NCI-H82 treated with DMSO at 0.1 percent for 48 hours (cell line): ENCODE data around the gene LRG1.
"Not testable (repeated sequence)": the region's sequence is repeated elsewhere in the genome, so short reads cannot be mapped to it uniquely, and the experiment has no call there.

ENCODE experiments used
- DNase-seq: peaks from one replicate; lab custom pipeline; 2025; ENCODE audit not compliant: unreplicated experiment; lab: John Stamatoyannopoulos, UW

The LRG1 gene

DNA sequence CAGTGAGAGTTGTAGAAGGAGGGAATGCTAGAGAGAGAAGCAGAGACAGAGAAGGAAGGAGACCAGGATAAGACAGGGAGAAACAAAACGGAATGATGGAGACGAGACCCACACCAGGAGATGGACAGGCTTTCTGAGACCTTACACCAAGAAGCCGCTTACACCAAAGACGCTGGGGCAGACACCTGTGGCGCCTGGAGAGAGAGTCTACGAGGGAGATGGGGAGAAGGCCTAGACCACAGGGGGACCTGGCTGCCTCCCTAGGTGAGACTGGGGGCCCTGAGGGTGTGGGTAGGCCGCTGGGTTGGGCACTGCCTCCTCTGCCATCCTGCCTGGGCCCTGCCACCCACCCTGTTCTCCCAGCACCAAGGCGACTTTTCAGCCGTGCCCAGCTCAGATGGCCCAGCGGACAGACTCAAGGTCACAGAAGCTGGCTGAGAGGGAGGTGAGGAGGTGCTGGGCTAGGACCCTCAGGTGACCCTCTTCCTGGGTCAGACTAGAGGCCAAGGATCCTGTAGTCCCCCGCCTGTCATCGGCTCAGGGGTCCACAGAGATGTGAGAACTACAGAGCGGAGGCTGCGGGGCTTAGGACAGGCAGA, 9.8 kb downstream of the LRG1 start:
- no peak for DNase-seq

DNA sequence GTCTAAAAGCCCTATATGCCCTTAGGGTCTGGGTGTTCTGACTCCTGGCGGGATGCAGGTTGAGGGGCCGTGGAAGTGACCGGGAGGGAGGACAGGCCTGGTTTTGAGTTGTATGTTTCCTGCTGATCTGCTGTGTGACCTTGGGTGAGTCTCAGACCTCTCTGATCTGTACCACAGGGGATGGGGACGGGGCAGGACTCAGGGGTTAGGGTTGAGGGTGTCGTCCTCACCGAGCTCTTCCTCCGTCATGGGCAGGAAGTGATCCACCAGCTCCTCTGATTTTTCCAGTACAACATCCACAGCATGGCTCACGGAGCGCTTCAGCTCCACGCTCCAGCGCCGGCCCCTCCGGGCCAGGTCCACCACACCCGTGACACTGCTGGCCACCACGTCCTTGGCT, 11.0 kb downstream of the LRG1 start:
- no peak for DNase-seq

DNA sequence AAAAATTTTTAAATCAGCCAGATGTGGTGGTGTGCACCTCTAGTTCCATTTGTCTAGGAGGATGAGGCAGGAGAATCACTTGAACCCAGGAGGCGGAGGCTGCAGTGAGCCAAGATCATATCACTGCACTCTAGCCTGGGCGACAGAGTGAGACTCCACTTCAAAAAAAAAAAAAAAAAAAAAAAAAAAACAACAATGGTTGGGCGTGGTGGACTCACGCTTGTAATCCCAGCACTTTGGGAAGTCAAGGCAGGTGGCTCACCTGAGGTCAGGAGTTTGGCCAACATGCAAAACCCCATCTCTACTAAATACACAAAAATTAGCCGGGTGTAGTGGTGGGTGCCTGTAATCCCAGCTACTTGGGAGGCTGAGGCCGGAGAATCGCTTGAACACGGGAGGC, 12.5 kb downstream of the LRG1 start:
- DNase-seq = not testable (repeated sequence)

DNA sequence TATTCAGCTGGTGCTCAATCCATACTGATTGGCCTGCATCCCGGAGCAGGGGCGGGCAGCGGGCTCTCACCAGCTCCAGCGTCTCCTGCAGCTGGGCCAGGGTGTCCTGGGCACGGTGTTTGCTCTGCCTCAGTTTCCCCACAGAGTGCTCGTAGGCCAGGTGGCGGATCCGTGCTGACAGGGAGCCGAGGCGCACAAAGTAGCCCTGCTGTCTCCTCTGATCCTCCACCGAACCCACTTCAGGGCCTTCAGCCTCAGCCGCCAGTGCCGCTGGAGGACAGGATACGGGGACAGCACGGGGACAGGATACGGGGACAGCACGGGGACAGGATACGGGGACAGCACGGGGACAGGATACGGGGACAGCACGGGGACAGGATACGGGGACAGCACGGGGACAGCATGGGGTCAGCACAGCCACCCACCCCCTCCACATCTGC, 14.3 kb downstream of the LRG1 start:
- no peak for DNase-seq

DNA sequence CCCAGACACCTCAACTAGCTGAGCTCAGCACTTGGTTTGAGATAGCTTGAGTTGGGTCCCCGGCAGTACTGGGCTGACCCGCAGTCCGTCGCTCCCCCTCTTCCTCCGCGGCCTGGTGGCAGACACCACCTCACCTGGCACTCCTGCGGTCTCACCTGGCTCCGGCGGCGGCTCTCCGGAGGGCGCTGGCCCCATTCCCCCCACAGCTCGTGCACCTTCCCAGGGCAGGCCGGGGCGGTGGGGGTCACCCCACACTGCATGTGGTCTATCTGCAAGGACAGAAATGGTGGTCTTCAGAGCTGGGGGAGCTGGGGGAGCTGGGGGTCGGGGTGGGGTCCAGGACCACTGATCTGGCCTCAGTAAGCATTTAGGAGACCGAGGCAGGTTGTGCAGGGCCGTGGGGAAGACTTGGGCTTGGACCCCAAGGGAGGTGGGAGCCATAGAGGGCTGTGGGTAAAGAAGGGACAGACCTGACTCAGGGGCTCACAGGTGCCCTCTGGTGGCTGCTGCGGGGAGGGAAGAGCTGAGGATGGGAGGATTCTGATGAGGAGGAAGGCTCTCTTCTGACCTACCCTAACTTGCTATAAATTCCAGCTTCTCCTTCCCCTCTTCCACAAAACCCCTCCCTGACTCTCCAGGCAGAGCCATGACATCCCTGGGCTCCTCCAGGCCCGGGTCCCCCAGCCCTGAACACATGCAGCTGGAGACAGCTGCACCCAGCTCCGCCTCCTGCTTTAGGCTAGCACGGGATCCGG, 14.9 kb downstream of the LRG1 start:
- DNase-seq = no peak

DNA sequence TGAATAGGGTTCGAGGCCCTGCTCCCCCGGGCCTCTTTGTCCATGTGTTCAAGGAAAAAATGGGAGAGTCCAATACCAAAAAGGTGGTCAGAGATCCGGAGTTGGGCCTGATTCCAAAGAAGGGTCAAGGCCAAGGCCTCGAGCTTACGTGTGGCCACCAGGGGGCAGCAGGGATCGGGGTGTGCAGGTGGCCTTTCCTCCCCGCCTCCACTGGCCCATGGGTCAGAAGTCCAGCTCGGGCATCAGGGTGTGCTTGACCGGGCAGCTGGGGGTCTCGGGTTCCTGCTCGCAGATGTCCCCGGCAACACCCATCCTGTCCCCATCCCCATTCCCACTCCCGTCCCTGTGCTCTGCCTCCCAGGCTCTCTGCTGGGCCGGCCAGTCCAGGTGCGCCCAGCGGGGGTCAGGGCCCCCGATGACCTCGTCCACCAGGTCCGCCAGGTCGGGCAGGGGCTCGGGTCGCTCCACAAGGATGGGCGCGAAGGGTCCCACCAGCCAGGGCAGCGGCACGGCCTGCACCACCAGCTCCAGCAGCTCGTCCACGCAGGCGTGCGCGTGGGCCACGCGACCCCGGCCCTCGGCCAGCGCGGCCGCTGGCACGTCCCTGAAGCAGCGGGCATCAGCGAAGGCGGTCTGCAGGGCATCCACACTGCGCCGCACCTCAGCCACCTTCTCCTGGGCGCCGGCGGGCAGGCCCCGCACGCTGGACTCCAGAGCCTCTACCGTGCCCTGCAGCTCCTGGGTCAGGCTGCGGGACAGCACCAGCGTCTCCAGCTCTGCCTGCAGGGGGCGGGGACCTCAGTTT, 16.3 kb downstream of the LRG1 start:
- DNase-seq = no peak

DNA sequence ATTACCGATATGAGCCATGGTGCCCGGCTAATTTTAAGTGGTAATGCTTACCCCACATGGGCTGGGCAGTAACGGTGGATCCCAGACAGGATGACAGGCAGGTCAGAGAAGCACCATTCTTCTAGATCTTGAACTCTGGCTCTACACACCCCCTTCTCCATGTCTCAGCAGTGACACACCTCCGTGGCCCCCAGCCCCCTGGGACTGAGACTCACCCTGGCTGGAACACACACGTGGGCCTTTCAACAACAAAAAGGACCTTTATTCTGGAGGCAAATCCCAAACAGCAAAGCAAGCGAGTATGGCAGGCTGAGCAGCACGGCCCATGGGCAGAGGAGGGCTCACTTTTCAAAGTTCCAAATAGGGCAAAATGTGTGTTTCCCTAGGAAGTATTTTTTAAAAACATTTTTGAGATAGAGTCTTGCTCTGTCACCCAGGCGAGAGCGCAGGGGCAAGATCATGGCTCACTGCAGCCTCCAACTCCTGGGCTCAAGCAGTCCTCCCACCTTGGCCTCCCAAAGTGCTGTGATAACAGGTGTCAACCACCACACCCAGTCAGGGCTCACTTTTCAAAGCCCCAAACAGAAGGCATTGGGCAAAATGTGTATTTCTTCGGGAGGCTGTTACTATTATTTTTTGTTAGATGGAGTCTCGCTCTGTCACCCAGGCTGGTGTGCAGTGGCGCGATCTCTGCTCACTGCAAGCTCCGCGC, 17.4 kb downstream of the LRG1 start:
- no peak for DNase-seq

DNA sequence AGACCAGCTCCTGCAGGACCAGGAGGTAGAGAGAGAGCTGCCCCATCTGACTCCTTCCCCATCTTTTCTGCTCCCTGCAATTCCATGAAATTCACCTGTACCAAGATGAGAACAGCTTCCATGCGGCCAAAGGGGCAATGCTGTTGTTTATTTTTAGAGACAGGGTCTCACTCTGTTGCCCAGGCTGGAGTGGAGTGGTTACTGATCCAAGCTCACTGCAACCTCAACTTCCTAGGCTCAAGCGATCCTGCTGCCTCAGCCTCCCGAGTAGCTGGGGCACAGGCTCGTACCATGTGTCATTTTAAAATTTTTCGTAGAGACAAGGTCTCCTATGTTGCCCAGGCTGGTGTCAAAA, 18.0 kb downstream of the LRG1 start:
- DNase-seq = no peak

DNA sequence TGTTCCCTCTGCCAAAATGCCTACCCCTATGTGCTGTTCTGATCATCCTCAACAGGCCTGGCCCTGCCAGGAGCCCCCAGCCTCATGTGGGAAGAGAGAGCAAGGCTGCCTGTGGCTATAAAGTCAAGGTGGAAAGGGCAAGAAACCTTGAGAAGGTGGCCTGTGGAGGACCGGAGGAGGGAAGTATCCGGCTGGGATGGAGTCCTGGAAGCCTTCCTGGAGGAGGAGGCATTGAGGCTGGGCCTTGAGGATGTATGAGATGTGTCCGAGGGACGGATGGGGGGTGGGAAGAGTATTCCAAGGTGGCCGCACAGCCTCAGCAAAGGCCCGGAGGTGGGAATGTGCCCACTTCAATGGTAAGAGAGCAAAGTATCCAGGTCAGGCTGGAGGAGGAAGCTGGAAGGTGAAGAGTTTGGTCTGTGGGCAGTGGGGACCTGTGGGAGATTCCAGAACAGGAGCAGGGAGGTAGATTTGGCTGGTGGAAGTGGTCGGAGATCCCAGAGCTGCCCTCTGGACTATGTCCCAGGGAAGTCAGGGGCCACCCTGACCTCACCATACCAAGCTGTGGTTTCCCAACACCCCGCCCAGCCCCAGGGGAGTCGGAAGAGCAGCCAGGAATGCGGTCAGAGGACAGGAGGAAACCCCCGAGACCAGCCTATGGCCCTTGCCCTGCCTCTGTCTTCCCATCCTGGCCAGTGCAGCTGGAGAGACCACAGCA, 18.5 kb downstream of the LRG1 start:
- no peak for DNase-seq

DNA sequence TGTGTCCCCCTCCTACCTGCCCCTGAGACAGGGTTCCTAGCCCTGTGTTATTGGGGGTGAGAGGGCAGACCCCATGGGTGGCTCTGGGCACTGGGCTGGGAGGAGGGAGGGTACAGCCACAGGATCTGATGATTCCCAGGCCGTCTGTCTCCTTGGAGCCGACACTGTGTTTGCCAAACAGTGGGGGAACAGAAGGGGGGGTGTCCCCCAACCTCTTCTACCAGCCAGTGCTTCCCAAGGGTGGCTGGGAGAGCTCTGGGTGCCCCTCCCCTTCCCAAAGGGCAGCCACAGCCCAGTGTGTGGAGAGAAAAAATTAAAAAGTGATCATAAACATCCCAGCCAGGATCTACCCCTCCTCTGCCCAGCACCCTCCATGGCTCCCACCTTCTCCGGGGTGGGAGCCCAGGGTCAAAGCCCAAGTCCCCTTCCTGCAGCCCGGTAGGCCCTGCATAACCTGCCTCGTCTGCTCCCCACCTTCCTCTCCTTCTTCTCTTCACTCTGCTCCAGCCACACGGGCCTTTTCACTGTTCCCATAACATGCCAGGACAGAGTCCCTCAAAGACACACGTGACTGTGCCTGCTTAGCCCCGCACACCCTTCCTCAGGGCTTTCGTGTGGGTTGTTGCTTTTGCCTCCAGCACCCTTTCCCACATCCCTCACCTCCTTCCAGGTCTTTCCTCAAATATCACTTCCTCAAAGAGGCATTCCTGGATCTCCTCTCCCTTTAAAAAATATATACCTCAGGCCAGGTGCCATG, 20.1 kb downstream of the LRG1 start:
- DNase-seq = no peak

DNA sequence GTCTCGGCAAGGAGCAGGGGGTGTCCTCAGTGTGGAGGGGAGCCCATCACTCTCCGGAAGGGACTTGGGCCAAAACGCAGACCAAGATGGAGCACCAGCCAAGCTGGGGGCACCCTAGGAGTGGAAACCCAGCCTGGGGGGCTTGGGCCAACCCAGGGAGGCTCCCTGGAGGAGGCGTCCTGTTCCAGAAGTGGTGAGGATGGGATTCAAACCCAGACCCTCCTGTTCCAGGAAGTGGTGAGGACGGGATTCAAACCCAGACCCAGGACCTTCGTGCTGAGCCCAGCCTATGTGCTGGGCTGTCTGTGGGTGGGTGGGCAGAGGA, 20.7 kb downstream of the LRG1 start:
- no peak for DNase-seq

DNA sequence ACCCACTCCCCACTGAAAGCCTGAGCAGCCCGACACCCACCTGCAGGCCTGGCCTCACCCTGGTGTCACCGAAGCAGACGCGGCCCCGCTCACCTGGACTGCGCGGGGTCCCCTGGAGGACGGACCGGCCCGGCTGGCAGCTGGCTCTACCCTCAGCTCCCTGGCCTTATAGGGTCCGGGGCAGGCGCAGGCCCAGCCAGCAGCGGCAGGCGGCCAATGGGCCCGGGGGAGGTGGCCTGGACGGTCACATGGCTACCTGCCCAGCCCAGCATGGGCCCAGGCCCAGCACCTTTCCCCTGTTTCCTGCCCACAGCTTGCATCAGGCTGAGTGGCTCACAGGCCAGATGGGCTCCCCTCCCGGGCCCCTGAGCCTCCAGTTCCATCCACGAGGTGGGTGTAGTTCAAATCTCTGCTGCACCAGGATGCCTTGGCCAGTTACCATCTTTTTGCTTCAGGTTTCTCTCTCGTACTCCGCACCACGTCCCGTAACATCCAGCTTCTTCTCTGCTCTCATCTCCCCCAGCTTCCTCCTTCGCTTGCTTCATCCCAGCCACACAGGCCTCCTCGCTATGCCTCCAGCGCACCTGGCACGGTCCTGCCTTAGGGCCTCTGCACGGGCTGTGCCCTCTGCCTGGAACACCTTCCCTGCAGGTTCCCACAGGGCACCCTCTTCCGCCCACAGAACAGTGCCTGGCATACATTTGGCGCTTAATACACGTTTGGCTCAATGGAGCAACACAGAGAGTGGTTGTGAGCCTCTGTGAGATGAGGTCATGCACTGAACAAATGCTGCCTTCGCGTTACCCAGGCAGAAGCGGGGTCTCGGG, 21.3 kb downstream of the LRG1 start, which contains the start of gene PLIN4:
Gene PLIN4 (minus strand): TSS at position 142 of the 827 bp plus-strand sequence. CDS start 214 bp downstream, outside the sequence.
- no peak for DNase-seq

DNA sequence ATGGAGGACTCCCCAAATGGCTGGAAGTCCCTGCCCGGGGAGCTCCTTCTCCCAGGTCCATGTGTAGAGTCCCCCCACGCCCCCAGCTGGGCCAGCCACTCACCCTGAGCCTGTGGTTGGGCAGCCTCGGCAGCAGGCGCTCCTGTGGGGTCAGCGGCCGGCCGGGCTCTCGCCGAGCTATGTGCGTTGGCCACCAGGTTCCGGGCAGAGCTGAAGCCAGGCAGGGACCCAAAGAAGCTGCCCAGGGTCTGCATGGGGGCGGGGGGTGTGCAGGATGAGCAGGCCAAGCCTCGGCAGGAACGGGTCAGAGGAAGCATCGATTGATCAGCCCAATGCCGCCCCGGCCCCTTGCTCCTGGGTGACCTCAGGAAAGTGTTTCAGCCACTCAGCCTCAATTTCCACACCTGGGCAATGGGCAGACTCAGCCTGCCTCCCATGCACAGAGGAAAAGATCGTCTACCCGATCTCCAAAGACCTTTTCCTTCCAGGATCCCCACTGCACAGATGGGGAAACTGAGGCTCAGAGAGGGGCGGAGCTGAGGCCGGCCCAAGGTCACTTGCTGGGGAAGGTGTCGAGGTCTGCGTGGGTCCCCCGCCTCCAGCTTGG, 22.3 kb downstream of the LRG1 start:
- no peak for DNase-seq

DNA sequence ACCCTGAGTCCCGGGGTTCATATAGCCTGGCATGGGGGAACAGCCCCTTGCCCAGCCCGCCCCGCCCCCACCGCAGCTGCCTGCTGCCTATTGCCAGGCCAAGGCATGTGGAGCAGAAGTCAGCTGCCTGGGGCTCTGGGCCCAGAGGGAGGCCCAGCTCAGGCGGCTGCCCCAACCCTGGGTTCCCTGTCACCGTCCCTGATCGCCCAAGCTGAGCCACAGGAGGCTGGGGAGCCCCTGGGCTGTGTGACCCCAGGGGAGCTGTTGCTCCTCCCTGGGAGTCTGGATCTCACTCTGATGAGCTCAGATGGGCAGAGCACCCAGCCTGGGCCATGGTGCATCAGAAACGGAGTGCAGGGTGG, 22.9 kb downstream of the LRG1 start:
- no peak for DNase-seq

DNA sequence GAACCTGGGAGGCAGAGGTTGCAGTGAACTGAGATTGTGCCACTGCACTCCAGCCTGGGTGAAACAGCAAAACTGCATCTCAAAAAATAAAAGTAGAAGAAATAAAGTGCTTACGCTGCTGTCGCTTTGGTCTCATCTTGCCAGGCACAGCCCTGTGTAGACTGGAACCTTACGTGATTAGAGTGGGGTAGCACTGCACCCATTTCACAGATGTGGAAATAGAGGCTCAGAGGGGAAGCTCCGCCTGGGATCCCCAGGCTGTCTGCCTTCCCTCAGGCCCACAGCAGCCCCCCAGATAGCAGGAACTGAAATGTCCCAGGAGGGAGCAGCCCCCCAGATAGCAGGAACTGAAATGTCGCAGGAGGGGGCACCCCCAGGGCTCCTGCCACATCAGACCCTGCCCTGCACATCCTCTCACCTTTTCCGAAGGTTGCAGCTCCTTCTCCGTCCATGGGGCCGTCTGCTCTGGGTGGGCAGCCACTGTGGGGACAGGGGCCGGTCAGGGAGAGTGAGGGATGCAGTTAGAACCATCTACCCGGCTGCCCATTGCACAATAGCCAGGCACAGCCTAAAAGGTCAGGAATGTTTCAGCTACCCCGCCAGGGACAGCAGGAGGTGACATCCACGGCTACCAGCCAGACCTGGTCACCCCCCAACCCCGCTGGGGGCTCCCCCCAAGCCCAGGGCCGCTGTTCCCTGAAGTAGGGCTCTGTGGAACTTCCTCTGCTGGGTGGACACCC, 23.5 kb downstream of the LRG1 start:
- DNase-seq = no peak

DNA sequence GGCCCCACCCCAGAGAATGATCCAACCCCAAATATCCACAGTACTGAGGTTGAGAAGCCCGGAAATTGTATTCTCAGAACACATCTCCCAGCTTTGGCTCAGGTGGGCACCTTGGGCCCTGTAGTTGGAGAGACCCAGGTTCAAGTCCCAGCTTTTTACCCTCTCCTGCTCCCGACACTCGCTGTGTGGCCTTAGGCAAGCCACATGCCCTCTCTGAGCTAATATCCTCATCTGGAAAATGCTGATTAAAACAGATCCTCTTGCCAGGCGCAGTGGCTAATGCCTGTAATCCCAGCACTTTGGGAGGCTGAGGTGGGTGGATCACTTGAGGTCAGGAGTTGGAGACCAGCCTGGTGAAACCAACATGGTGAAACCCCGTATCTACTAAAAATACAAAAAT, 24.1 kb downstream of the LRG1 start:
- DNase-seq = no peak

DNA sequence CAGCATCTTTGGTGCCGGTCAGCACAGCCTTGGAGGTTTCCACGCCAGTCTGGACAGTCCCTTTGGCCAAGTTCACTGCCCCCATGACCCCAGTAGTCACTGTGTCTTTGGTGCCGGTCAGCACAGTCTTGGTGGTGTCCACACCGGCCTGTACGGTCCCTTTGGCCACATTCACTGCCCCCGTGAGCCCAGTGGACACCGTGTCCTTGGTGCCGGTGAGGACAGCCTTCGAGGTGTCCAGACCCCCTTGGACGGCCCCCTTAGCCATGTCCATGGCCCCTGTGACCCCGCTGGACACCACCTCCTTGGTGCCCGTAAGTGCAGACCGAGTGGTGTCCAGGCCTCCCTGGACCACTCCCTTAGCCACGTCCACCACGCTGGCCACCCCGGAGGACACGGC, 26.6 kb downstream of the LRG1 start:
- no peak for DNase-seq

DNA sequence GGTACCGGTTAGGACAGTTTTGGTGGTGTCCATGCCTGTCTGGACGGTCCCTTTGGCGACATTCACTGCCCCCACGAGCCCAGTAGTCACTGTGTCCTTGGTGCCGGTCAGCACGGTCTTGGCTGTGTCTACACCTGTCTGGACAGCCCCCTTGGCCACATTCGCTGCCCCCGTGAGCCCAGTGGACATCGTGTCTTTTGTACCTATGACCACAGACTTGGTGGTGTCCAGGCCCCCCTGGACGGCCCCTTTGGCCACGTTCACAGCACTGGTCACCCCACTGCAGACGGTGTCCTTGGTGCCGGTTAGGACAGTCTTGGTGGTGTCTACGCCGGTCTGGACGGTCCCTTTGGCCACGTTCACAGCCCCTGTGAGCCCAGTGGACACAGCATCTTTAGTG, 27.8 kb downstream of the LRG1 start:
- DNase-seq = no peak
